Lung (tissue), 12 donors: ENCODE data around the gene NRGN. TPM values are rescaled to one million over a fixed set of nuclear protein-coding genes. Genes with fewer than 3 reads are reported as not detected.

Source experiments
- ATAC-seq: fragments of 200-7000 bp; cut with Tn5 transposase; one replicate; pipeline ENCODE4 v1.9.1; 2020; ENCODE audit warnings: moderate number of reproducible peaks; ENCODE audit not compliant: insufficient read depth, low FRiP score
- DNase-seq, 3 donors: peaks; one replicate each; pipeline ENCODE4 v3.0.0-alpha.2; 2013 to 2017
- H3K27ac ChIP-seq, 2 donors: one replicate each; pipeline ENCODE4 v1.5.1; 2013; ENCODE audit warnings: mild to moderate bottlenecking in 2 of 2, moderate library complexity in 2 of 2, control low read depth in 1 of 2, inconsistent platforms in 1 of 2, low read depth in 1 of 2, low read length in 1 of 2
- H3K27me3 ChIP-seq, 3 donors: one replicate each; pipeline ENCODE4 v1.5.1; 2013; ENCODE audit warnings: low read length in 2 of 3; ENCODE audit not compliant: control insufficient read depth in 3 of 3, insufficient read depth in 3 of 3
- H3K36me3 ChIP-seq, 4 donors: one replicate each; pipeline ENCODE4 v1.5.1; 2013; ENCODE audit warnings: low read length in 4 of 4, mild to moderate bottlenecking in 1 of 4, moderate library complexity in 1 of 4; ENCODE audit not compliant: control insufficient read depth in 4 of 4, insufficient read depth in 4 of 4
- H3K4me1 ChIP-seq, 5 donors: one replicate each; pipeline ENCODE4 v1.5.1; 2013; ENCODE audit warnings: low read length in 5 of 5, mild to moderate bottlenecking in 2 of 5, moderate library complexity in 1 of 5; ENCODE audit not compliant: control insufficient read depth in 5 of 5, insufficient read depth in 5 of 5
- H3K4me3 ChIP-seq: one replicate; pipeline ENCODE4 v1.5.1; 2013; ENCODE audit warnings: mild to moderate bottlenecking, control low read depth, moderate library complexity
- H3K9ac ChIP-seq, 2 donors: one replicate each; pipeline ENCODE4 v1.5.1; 2013; ENCODE audit warnings: low read length in 2 of 2, control low read depth in 1 of 2; ENCODE audit not compliant: insufficient read depth in 1 of 2
- H3K9me3 ChIP-seq, 4 donors: one replicate each; pipeline ENCODE4 v1.5.1; 2013; ENCODE audit warnings: low read length in 3 of 4, mild to moderate bottlenecking in 1 of 4, moderate library complexity in 1 of 4; ENCODE audit not compliant: control insufficient read depth in 4 of 4, insufficient read depth in 3 of 4
- WGBS, 2 donors: extraction: QIAGEN DNeasy Blood & Tissue Kit; methylation state at CpG; one replicate each; pipeline ENCODE4 v1.1.7; 2013; 5-methylcytosine and 5-hydroxymethylcytosine counted together
- polyA plus RNA-seq, 2 donors: library from polyadenylated mRNA; stranded (reverse); fragments of 200-250 nt; gene quantifications; one replicate each; pipeline ENCODE4 v1.2.1, GENCODE V29; 2013
- total RNA-seq, 2 donors: library from RNA; depleted of rRNA in 1 of 2; stranded (reverse); fragments of >200 nt in 1 of 2; gene quantifications; one replicate each; pipeline ENCODE4 v1.2.1, GENCODE V29; 2014 to 2021
- TF ChIP-seq, protein P1 (sequence below): IDR thresholded peaks from 2 replicates; pipeline ENCODE4 v1.5.1; 2012; ENCODE audit warnings: mild to moderate bottlenecking; ENCODE audit errors: control extremely low read depth, extremely low read depth
- donor health status: control.
- donor health status: control.
- donor health status: Bipolar disorder and iron deficiency.
- donor health status: healthy.
- donor health status: DM: yes; HTN: yes; CAD: no.

NRGN gene
- total and polyA plus RNA-seq, 4 donors = 27.2 to 250 (median 87.5) TPM

DNA sequence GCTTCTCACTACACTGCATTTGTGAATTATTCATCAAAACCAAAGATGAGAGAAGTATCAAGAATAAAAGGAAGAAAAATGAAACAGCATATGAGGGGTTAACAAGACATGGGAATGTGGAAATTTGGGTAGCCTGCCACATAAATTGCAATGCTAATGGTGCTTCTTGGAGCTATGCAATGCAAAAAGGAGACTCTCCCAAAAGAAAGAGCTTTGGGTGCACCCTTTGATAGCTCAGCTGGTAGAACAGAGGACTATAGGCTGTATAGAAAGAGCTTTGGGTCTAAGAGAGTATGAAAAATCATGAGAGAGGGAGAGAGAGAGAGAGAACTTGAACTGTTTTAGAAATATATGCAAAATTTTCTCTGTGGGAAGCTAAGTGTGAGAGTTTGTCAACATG is 39.7 kb upstream of the NRGN start:
- Histone ChIP-seq H3K4me3 (no peak overlapping the region), H3K36me3 (no peaks in the 10 kb centered on the region), H3K4me1 (no peaks in the 10 kb centered on the region), H3K27ac (no peak overlapping the region), H3K9ac (no peak overlapping the region), H3K9me3 (peaks cover 0 to 2% (median 0%) of the 10 kb centered on the region in 4 donors), H3K27me3 (no peaks in the 10 kb centered on the region)
- no peak for DNase-seq
- TF ChIP-seq, protein P1, sequence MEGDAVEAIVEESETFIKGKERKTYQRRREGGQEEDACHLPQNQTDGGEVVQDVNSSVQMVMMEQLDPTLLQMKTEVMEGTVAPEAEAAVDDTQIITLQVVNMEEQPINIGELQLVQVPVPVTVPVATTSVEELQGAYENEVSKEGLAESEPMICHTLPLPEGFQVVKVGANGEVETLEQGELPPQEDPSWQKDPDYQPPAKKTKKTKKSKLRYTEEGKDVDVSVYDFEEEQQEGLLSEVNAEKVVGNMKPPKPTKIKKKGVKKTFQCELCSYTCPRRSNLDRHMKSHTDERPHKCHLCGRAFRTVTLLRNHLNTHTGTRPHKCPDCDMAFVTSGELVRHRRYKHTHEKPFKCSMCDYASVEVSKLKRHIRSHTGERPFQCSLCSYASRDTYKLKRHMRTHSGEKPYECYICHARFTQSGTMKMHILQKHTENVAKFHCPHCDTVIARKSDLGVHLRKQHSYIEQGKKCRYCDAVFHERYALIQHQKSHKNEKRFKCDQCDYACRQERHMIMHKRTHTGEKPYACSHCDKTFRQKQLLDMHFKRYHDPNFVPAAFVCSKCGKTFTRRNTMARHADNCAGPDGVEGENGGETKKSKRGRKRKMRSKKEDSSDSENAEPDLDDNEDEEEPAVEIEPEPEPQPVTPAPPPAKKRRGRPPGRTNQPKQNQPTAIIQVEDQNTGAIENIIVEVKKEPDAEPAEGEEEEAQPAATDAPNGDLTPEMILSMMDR = no peak
- ATAC-seq = no peak

DNA sequence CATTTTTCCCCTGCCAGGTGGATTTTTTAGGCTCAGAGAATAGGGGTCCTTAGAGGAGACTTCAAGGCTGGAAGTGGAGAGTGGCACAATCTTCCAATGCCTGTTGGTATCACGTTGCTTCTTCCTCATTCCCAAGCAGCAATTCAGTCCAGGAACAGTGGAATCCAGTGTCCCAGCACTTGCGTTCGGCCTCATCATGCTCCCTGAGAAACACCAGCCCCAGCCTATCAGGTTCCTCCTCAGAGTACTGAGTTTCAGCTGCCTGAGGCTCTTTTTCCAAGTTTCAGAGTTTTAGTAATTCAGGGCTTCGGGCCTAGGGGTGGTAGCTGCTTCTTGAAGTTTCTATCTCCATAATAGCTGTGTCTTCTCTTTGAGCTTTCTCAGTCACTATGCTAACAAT is 31.9 kb upstream of the NRGN start:
- DNase-seq (no peak), ATAC-seq (no peak)
- H3K27ac ChIP-seq = no peak overlapping the region
- H3K4me3 ChIP-seq = no peak overlapping the region
- peaks cover 0 to 6% (median 2%) of the 10 kb centered on the region in 4 donors for H3K9me3 ChIP-seq
- peaks cover 0 to 2% (median 0%) of the 10 kb centered on the region in 5 donors for H3K4me1 ChIP-seq
- H3K9ac ChIP-seq = no peak overlapping the region
- TF ChIP-seq, protein P1 = no peak
- WGBS, 2 donors = 93% methylated on average over 4 of the region's 4 CpGs
- H3K27me3 ChIP-seq = no peaks in the 10 kb centered on the region
- no peaks in the 10 kb centered on the region for H3K36me3 ChIP-seq

DNA sequence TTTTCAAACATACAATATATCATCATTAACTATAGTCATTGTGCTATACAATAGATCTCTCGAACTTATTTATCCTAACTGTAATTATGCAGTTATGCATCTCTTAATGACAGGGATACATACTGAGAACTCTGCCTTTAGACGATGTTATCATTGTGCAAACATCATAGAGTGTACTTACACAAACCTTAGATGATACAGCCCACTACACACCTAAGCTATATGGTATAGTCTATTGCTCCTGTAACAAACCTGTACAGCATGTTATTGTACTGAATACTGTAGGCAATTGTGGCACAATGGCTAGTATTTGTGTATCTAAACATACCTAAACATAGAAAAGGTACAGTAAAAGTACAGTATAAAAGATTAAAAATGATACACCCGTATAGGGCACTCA is 27.4 kb upstream of the NRGN start:
- no peak for DNase-seq
- Histone ChIP-seq H3K4me1 (peaks cover 0 to 2% (median 0%) of the 10 kb centered on the region in 5 donors), H3K4me3 (no peak overlapping the region), H3K9me3 (peaks cover 0 to 4% (median 2%) of the 10 kb centered on the region in 4 donors), H3K27ac (no peak overlapping the region), H3K27me3 (peaks cover 0 to 6% (median 3%) of the 10 kb centered on the region in 3 donors), H3K36me3 (no peaks in the 10 kb centered on the region), H3K9ac (no peak overlapping the region)
- TF ChIP-seq, protein P1 = no peak
- 74 to 76% methylated on average over 3 of the region's 3 CpGs for WGBS, 2 donors
- no peak for ATAC-seq

DNA sequence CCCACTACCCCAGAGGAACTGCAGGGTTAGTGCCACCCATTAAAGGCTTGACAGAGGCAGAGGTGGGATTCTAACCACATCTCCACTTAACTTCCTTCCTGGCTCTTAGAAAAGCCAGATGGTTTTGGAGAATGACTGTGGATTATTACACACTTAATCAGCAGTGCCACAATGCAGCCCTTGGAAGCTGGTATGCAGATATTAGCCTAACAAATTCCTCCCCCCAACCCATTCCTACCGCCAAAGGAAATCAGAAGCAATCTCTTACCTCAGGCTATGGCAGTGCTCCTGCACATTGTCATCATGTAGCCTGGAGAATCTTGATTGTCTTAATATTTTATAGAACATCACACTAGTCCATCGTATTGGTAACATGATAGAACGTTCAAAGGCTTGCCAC is 23.2 kb upstream of the NRGN start:
- TF ChIP-seq, protein P1 = no peak
- DNase-seq (no peak), ATAC-seq (no peak)
- Histone ChIP-seq H3K4me1 (peaks cover 0 to 13% (median 3%) of the 10 kb centered on the region in 5 donors), H3K27ac (no peak overlapping the region), H3K36me3 (no peaks in the 10 kb centered on the region), H3K27me3 (peaks cover 0 to 35% (median 28%) of the 10 kb centered on the region in 3 donors), H3K9ac (no peak overlapping the region), H3K9me3 (no peaks in the 10 kb centered on the region), H3K4me3 (no peak overlapping the region)
- 30 to 57% methylated on average over 3 of the region's 3 CpGs for WGBS, 2 donors
